Prostate gland (tissue), 2 donors: ENCODE results near the gene TMEM169. TPM values are rescaled to one million over a fixed set of nuclear protein-coding genes. Genes with fewer than 3 reads are reported as not detected.

Source experiments
- DNase-seq: peaks from one replicate; pipeline ENCODE4 v3.0.0-alpha.2; 2019; ENCODE audit warnings: low spot score
- H3K27ac ChIP-seq, 2 donors: fragments of 200-600 bp; sonication (generic); 2 replicates each; pipeline ENCODE4 v1.5.1; 2017 to 2019
- H3K27me3 ChIP-seq: fragments of 200-600 bp; sonication (generic); replicated peaks from 2 replicates; pipeline ENCODE4 v1.5.1; 2019; ENCODE audit not compliant: insufficient read depth
- H3K36me3 ChIP-seq, 2 donors: fragments of 200-600 bp; sonication (generic); 1 replicate in 1 of 2; 2 replicates in 1 of 2; pipeline versions ENCODE4 v1.5.1 to v1.8.1; 2017 to 2019
- H3K4me1 ChIP-seq: fragments of 200-600 bp; sonication (generic); replicated peaks from 2 replicates; pipeline ENCODE4 v1.5.1; 2019
- H3K4me3 ChIP-seq, 2 donors: fragments of 200-600 bp; sonication (generic); 2 replicates each; pipeline ENCODE4 v1.5.1; 2017 to 2019
- H3K9me3 ChIP-seq: fragments of 200-600 bp; sonication (generic); 2 replicates; pipeline ENCODE4 v1.5.1; 2017
- CTCF ChIP-seq, 4 experiments: fragments of 200-600 bp in 2 of 4; fragments of 450-650 bp in 2 of 4; sonication (generic) in 2 of 4; IDR thresholded peaks; 1 replicate in 3 of 4; 2 replicates in 1 of 4; pipeline ENCODE4 v1.5.1; 2016 to 2019; ENCODE audit warnings: antibody characterized with exemption in 4 of 4, mild to moderate bottlenecking in 2 of 4, moderate library complexity in 2 of 4
- POLR2A ChIP-seq: fragments of 450-650 bp; IDR thresholded peaks from one replicate; pipeline ENCODE4 v1.6.1; 2016; ENCODE audit warnings: antibody characterized with exemption, mild to moderate bottlenecking
- POLR2AphosphoS5 ChIP-seq: sonication (generic); formaldehyde crosslinking; IDR thresholded peaks from one replicate; pipeline ENCODE4 v1.6.1; 2017; ENCODE audit warnings: antibody characterized with exemption
- WGBS: methylation state at CpG from one replicate; pipeline ENCODE4 v1.1.5; 2018; 5-methylcytosine and 5-hydroxymethylcytosine counted together
- intact Hi-C: fragments of 100-400 bp; cut with DNase I; formaldehyde crosslinking; loops from one replicate; pipeline ENCODE4 v1.14.2; 2022
- total RNA-seq, 2 donors: library from RNA; depleted of rRNA; stranded (reverse); fragments of >200 nt; gene quantifications; one replicate each; pipeline ENCODE4 v1.1.0, GENCODE V29; 2016

Gene TMEM169
- total RNA-seq, 2 donors from 2014 or later = 0.80 to 1.1 TPM

- H3K9me3 ChIP-seq = no peaks in the 10 kb centered on the region
- intact Hi-C loops = no loop called here
Observed at GRCh38 chr2:216098421-216099334, 17.0 kb downstream of the TMEM169 start.

GRCh38 chr2:216101109-216101508 is 19.4 kb downstream of the TMEM169 start:
- TF ChIP-seq CTCF (IDR thresholded peaks at IDR 0.05) (no peak), POLR2A (no peak), POLR2AphosphoS5 (no peak)
- WGBS = 95% methylated on average over 4 of the region's 4 CpGs
- Histone ChIP-seq H3K9me3 (no peaks in the 10 kb centered on the region), H3K4me1 (no peaks in the 10 kb centered on the region), H3K4me3 (no peak overlapping the region), H3K27ac (no peak overlapping the region), H3K27me3 (no peaks in the 10 kb centered on the region), H3K36me3 (no peaks in the 10 kb centered on the region)
- intact Hi-C loops = no loop called here
- DNase-seq = no peak

More at GRCh38 chr2:216098421-216099334, 17.0 kb downstream of the TMEM169 start:
- TF ChIP-seq POLR2AphosphoS5 (no peak), POLR2A (no peak), CTCF (IDR thresholded peaks at IDR 0.05) (no peak)
- Histone ChIP-seq H3K4me3 (no peak overlapping the region), H3K4me1 (no peaks in the 10 kb centered on the region), H3K27ac (no peak overlapping the region), H3K36me3 (no peaks in the 10 kb centered on the region), H3K27me3 (no peaks in the 10 kb centered on the region)
- 92% methylated on average over 9 of the region's 9 CpGs for WGBS
- DNase-seq = no peak

DNA sequence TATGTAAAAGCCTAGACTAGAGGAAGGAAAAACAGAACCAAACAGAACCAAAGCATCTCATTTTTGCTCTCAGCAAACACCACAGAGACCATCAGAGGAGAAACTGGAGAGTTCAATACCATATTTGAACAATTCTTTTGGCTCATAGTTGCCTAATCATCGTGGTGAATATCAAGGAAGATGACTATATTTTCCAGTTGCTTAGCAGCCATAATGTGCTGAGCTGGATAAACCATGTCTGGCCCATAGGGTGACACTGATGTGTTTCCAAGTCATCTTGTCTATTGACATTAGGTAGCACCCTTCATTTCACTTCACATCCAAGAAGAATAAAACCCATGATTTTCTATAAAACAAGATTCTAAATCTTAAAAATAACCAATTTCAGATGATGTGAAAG is 21.5 kb downstream of the TMEM169 start:
- Histone ChIP-seq H3K4me1 (no peaks in the 10 kb centered on the region), H3K27ac (no peak overlapping the region), H3K9me3 (no peaks in the 10 kb centered on the region), H3K27me3 (no peaks in the 10 kb centered on the region), H3K4me3 (no peak overlapping the region), H3K36me3 (no peaks in the 10 kb centered on the region)
- no peak for TF ChIP-seq POLR2A
- no peak for TF ChIP-seq CTCF (IDR thresholded peaks at IDR 0.05)
- no peak for TF ChIP-seq POLR2AphosphoS5
- intact Hi-C loops = no loop called here
- DNase-seq = no peak
- 76% methylated on average over 1 of the region's 1 CpG for WGBS

DNA sequence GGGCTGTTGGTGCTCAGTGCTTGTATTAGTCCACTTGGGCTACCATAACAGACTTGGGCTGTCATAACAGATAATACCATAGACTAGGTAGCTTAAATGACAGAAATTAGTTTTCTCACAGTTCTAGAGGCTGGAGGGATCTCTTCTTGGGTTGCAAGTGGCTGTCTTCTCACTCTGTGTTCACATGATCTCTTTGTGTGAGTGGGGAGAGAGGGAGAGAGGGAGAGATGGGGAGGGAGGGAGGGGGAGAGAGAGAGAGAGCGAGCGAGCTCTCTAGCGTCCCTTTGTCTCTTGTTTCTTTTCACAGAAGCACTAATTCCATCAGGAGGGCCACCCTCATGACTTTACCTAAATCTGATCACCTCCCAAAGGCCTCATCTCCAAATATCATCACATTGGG is 23.0 kb downstream of the TMEM169 start:
- 60% methylated on average over 3 of the region's 3 CpGs for WGBS
- no peak overlapping the region for H3K27ac ChIP-seq
- no peaks in the 10 kb centered on the region for H3K27me3 ChIP-seq
- no peak for DNase-seq
- no peaks in the 10 kb centered on the region for H3K9me3 ChIP-seq
- TF ChIP-seq POLR2A (no peak), CTCF (IDR thresholded peaks at IDR 0.05) (no peak), POLR2AphosphoS5 (no peak)
- H3K36me3 ChIP-seq = no peaks in the 10 kb centered on the region
- intact Hi-C loops = no loop called here
- H3K4me1 ChIP-seq = no peaks in the 10 kb centered on the region
- H3K4me3 ChIP-seq = no peak overlapping the region

DNA sequence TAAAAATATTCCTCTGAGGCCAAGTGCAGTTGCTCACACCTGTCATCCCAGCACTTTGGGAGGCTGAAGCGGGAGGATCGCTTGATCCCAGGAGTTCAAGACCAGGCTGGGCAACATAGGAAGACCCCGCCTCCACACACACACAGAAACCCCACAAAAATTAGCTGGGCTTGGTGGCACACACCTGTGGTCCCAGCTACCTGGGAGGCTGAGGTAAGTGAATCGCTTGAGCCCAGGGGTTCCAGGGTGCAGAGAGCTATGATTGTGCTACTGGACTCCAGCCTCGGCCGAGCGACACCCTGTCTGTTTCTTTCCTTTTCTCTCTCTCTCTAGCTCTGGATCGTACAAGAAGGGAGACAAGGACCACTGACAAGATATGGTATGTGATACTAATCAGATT is 25.6 kb downstream of the TMEM169 start:
- Histone ChIP-seq H3K27me3 (no peaks in the 10 kb centered on the region), H3K4me1 (peaks cover 5% of the 10 kb centered on the region), H3K27ac (no peak overlapping the region), H3K9me3 (no peaks in the 10 kb centered on the region), H3K36me3 (peaks cover 0 to 4% of the 10 kb centered on the region in 2 donors), H3K4me3 (no peak overlapping the region)
- 85% methylated on average over 8 of the region's 8 CpGs for WGBS
- intact Hi-C loops = no loop called here
- DNase-seq = no peak
- TF ChIP-seq POLR2A = no peak
- TF ChIP-seq POLR2AphosphoS5 = no peak
- TF ChIP-seq CTCF (IDR thresholded peaks at IDR 0.05) = no peak
